ENCODE measurements around the gene DROSHA.

DNA sequence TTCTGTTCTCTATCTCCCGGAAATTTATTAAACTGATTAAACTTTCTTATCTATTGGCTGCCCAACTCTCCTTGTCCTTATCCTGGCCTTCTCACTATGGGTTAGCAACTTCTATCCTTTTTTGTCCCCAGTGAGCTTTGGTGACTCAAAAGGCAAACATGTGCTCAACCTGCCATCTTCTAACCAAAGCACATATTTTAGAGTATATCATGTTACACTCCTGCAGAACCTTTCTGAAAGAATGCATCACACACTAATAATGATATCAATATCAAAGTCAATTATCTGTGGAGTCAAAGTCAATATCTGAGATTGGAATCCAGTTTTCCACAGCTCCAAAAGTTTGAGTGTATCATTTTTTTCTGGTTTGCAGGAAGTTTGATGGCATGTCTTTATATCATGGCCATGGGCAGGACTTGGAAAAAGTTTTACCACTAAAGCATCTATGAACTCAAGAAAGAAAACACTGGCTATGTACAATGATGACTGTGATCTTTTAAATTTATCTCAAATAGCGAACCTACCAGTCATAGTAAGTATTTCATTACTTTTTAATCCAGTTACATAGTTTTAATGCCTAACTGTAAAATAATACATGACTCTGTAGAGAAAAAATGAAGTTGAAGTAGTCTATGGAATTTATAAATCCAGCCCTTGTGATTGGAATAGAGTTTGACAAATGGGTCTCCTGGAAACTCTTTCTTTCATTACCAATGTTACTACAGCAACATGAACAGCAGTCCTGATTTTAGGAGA is 166.8 kb downstream of the DROSHA start:
- no peak for TF ChIP-seq SIN3A (IDR thresholded peaks at IDR 0.05; ENCODE audit: borderline replicate concordance, insufficient read depth, low read length)
- TF ChIP-seq, protein P1, sequence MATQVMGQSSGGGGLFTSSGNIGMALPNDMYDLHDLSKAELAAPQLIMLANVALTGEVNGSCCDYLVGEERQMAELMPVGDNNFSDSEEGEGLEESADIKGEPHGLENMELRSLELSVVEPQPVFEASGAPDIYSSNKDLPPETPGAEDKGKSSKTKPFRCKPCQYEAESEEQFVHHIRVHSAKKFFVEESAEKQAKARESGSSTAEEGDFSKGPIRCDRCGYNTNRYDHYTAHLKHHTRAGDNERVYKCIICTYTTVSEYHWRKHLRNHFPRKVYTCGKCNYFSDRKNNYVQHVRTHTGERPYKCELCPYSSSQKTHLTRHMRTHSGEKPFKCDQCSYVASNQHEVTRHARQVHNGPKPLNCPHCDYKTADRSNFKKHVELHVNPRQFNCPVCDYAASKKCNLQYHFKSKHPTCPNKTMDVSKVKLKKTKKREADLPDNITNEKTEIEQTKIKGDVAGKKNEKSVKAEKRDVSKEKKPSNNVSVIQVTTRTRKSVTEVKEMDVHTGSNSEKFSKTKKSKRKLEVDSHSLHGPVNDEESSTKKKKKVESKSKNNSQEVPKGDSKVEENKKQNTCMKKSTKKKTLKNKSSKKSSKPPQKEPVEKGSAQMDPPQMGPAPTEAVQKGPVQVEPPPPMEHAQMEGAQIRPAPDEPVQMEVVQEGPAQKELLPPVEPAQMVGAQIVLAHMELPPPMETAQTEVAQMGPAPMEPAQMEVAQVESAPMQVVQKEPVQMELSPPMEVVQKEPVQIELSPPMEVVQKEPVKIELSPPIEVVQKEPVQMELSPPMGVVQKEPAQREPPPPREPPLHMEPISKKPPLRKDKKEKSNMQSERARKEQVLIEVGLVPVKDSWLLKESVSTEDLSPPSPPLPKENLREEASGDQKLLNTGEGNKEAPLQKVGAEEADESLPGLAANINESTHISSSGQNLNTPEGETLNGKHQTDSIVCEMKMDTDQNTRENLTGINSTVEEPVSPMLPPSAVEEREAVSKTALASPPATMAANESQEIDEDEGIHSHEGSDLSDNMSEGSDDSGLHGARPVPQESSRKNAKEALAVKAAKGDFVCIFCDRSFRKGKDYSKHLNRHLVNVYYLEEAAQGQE (IDR thresholded peaks at IDR 0.05; ENCODE audit: insufficient read depth in 1 of 2, low read depth in 2 of 2, low read length in 2 of 2), result no peak
